Mesenchymal stem cell (in vitro differentiated cells and primary cell): ENCODE data around the gene MUSTN1.

Experiments
- DNase-seq: peaks from one replicate; pipeline ENCODE4 v3.0.0-alpha.2; 2013
- H2AFZ ChIP-seq: one replicate; pipeline ENCODE4 v1.6.1; 2013; ENCODE audit warnings: low read depth, mild to moderate bottlenecking, control low read depth, inconsistent platforms, low read length, moderate library complexity
- H2AK5ac ChIP-seq: 2 replicates; pipeline ENCODE4 v1.6.1; 2013; ENCODE audit warnings: low read length, moderate library complexity, mild to moderate bottlenecking, inconsistent platforms; ENCODE audit not compliant: severe bottlenecking
- H2BK120ac ChIP-seq: one replicate; pipeline ENCODE4 v1.6.1; 2013; ENCODE audit warnings: low read depth, mild to moderate bottlenecking, inconsistent platforms, low read length, moderate library complexity
- H2BK12ac ChIP-seq, 2 experiments: one replicate each; pipeline ENCODE4 v1.6.1; 2013; ENCODE audit warnings: inconsistent platforms in 2 of 2, low read length in 2 of 2, mild to moderate bottlenecking in 2 of 2, moderate library complexity in 2 of 2, control low read depth in 1 of 2
- H2BK15ac ChIP-seq: one replicate; pipeline ENCODE4 v1.6.1; 2013; ENCODE audit warnings: mild to moderate bottlenecking, low read depth, inconsistent platforms; ENCODE audit not compliant: poor library complexity, severe bottlenecking
- H2BK5ac ChIP-seq: 2 replicates; pipeline ENCODE4 v1.6.1; 2013; ENCODE audit warnings: low read depth, mild to moderate bottlenecking, low read length, control low read depth, inconsistent platforms; ENCODE audit not compliant: poor library complexity, severe bottlenecking
- H3K14ac ChIP-seq, 2 experiments: one replicate each; pipeline ENCODE4 v1.6.1; 2013; ENCODE audit warnings: inconsistent platforms in 2 of 2, low read length in 2 of 2, control low read depth in 1 of 2, mild to moderate bottlenecking in 1 of 2, moderate library complexity in 1 of 2
- H3K18ac ChIP-seq, 2 experiments: one replicate each; pipeline ENCODE4 v1.6.1; 2013; ENCODE audit warnings: inconsistent platforms in 2 of 2, low read length in 2 of 2, control low read depth in 1 of 2, low read depth in 1 of 2, mild to moderate bottlenecking in 1 of 2
- H3K23ac ChIP-seq, 2 experiments: one replicate each; pipeline ENCODE4 v1.6.1; 2013; ENCODE audit warnings: inconsistent platforms in 2 of 2, low read length in 2 of 2, mild to moderate bottlenecking in 2 of 2, moderate library complexity in 2 of 2, control low read depth in 1 of 2
- H3K27ac ChIP-seq: 2 replicates; pipeline ENCODE4 v1.5.1; 2013; ENCODE audit warnings: mild to moderate bottlenecking, moderate library complexity, low read length, control low read depth, inconsistent platforms; ENCODE audit not compliant: poor library complexity, severe bottlenecking
- H3K27me3 ChIP-seq, 2 experiments: 2 replicates each; pipeline versions ENCODE4 v1.6.1 to v1.7.0; 2013; ENCODE audit warnings: low read length in 2 of 2, mild to moderate bottlenecking in 2 of 2, moderate library complexity in 2 of 2, control low read depth in 1 of 2, inconsistent platforms in 1 of 2; ENCODE audit not compliant: control insufficient read depth in 1 of 2, insufficient read depth in 1 of 2
- H3K36me3 ChIP-seq, 2 experiments: 2 replicates each; pipeline versions ENCODE4 v1.6.1 to v1.7.0; 2013; ENCODE audit warnings: low read length in 2 of 2, control low read depth in 1 of 2, inconsistent platforms in 1 of 2, low read depth in 1 of 2, mild to moderate bottlenecking in 1 of 2; ENCODE audit not compliant: insufficient read depth in 2 of 2, control insufficient read depth in 1 of 2
- H3K4ac ChIP-seq, 2 experiments: one replicate each; pipeline ENCODE4 v1.6.1; 2013; ENCODE audit warnings: inconsistent platforms in 2 of 2, low read length in 2 of 2, mild to moderate bottlenecking in 2 of 2, moderate library complexity in 2 of 2, control low read depth in 1 of 2, low read depth in 1 of 2
- H3K4me1 ChIP-seq: 2 replicates; pipeline ENCODE4 v1.6.1; 2013; ENCODE audit warnings: low read depth, low read length, control low read depth; ENCODE audit not compliant: control insufficient read depth, insufficient read depth
- H3K4me2 ChIP-seq: 2 replicates; pipeline ENCODE4 v1.6.1; 2013; ENCODE audit warnings: low read length, mild to moderate bottlenecking, inconsistent platforms; ENCODE audit not compliant: poor library complexity, severe bottlenecking
- H3K4me3 ChIP-seq, 2 experiments: 2 replicates each; pipeline versions ENCODE4 v1.5.1 to v1.7.0; 2013; ENCODE audit warnings: low read length in 2 of 2, mild to moderate bottlenecking in 2 of 2, control low read depth in 1 of 2, low read depth in 1 of 2; ENCODE audit not compliant: insufficient read depth in 1 of 2
- H3K79me1 ChIP-seq: replicated peaks from 2 replicates; pipeline ENCODE4 v1.6.1; 2013; ENCODE audit warnings: mild to moderate bottlenecking, control low read depth, low read length, inconsistent platforms; ENCODE audit not compliant: poor library complexity, severe bottlenecking
- H3K9ac ChIP-seq: 2 replicates; pipeline ENCODE4 v1.7.0; 2013; ENCODE audit warnings: mild to moderate bottlenecking, low read length, moderate library complexity
- H3K9me3 ChIP-seq: 2 replicates; pipeline ENCODE4 v1.7.0; 2013; ENCODE audit warnings: mild to moderate bottlenecking, low read length; ENCODE audit not compliant: control insufficient read depth
- H4K8ac ChIP-seq: one replicate; pipeline ENCODE4 v1.6.1; 2013; ENCODE audit warnings: inconsistent platforms, mild to moderate bottlenecking, low read length, moderate library complexity
- H4K91ac ChIP-seq: one replicate; pipeline ENCODE4 v1.6.1; 2013; ENCODE audit warnings: mild to moderate bottlenecking, low read length, inconsistent platforms
- WGBS: methylation state at CpG from one replicate; pipeline ENCODE4 v1.1.7; 2013; ENCODE audit warnings: mixed read lengths; 5-methylcytosine and 5-hydroxymethylcytosine counted together

Gene MUSTN1

GRCh38 chr3:52801839-52802238 is 33.0 kb downstream of the MUSTN1 start:
- no peak overlapping the region for H2BK15ac ChIP-seq
- no peaks in the 10 kb centered on the region for H3K79me1 ChIP-seq
- no peak overlapping the region for H3K4me2 ChIP-seq
- H3K4me3 ChIP-seq, result no peak overlapping the region
- WGBS, result 70% methylated on average over 5 of the region's 5 CpGs
- H3K9me3 ChIP-seq, result no peaks in the 10 kb centered on the region
- peaks cover 0 to 15% of the 10 kb centered on the region in 2 experiments for H3K27me3 ChIP-seq
- H2AK5ac ChIP-seq, result no peak overlapping the region
- DNase-seq, result no peak
- no peak overlapping the region for H3K4ac ChIP-seq
- H3K27ac ChIP-seq, result no peak overlapping the region
- no peak overlapping the region for H4K91ac ChIP-seq
- no peak overlapping the region for H2BK12ac ChIP-seq
- H3K36me3 ChIP-seq, result no peaks in the 10 kb centered on the region
- peaks cover 7% of the 10 kb centered on the region for H3K4me1 ChIP-seq
- no peak overlapping the region for H2BK5ac ChIP-seq
- no peak overlapping the region for H3K14ac ChIP-seq
- no peak overlapping the region for H3K23ac ChIP-seq
- H2AFZ ChIP-seq, result no peak overlapping the region
- no peak overlapping the region for H4K8ac ChIP-seq
- no peak overlapping the region for H3K18ac ChIP-seq
- no peak overlapping the region for H3K9ac ChIP-seq
- H2BK120ac ChIP-seq, result no peak overlapping the region

- H3K27ac ChIP-seq, result no peak overlapping the region
- no peak for DNase-seq
- no peak overlapping the region for H4K8ac ChIP-seq
- H2BK120ac ChIP-seq, result no peak overlapping the region
- no peak overlapping the region for H2BK12ac ChIP-seq
- no peaks in the 10 kb centered on the region for H3K9me3 ChIP-seq
- no peak overlapping the region for H4K91ac ChIP-seq
- H3K36me3 ChIP-seq, result no peaks in the 10 kb centered on the region
- no peak overlapping the region for H3K4ac ChIP-seq
- H3K4me3 ChIP-seq, result no peak overlapping the region
- no peak overlapping the region for H2BK15ac ChIP-seq
- no peak overlapping the region for H3K14ac ChIP-seq
- H3K18ac ChIP-seq, result no peak overlapping the region
- WGBS, result 96% methylated on average over 6 of the region's 7 CpGs
- H3K27me3 ChIP-seq, result peaks cover 0 to 9% of the 10 kb centered on the region in 2 experiments
- H2BK5ac ChIP-seq, result no peak overlapping the region
- H3K23ac ChIP-seq, result no peak overlapping the region
- no peak overlapping the region for H3K4me2 ChIP-seq
- no peaks in the 10 kb centered on the region for H3K79me1 ChIP-seq
- H3K9ac ChIP-seq, result no peak overlapping the region
- no peak overlapping the region for H2AK5ac ChIP-seq
- no peak overlapping the region for H2AFZ ChIP-seq
- peaks cover 7% of the 10 kb centered on the region for H3K4me1 ChIP-seq
Observed at GRCh38 chr3:52800079-52800478, 34.7 kb downstream of the MUSTN1 start.

DNA sequence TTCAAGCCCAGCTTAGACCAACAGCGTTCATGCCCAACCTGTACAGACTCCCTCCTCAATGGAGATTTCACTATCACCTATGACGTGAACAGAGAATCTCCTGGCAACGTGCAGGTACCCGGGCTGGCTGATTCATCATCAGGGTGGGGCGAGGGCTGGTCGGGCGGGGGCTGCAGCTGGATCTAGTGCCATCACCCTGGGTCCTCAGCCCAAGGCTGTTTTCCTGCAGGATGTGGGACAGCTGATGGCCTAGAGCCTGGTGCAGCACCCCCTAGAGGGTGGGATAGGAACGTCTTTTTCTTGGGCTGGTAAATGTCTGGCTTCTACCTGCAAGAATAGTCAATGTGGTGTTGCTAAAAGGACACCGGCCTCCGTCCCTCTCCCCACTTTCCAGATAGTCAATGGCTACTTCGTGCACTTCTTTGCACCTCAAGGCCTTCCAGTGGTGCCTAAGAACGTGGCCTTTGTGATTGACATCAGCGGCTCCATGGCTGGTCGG is 35.8 kb downstream of the MUSTN1 start:
- H3K4me1 ChIP-seq, result peaks cover 7% of the 10 kb centered on the region
- H2BK120ac ChIP-seq, result no peak overlapping the region
- H3K4me2 ChIP-seq, result no peak overlapping the region
- DNase-seq, result peak; percentile 6
- no peaks in the 10 kb centered on the region for H3K36me3 ChIP-seq
- no peak overlapping the region for H3K27ac ChIP-seq
- no peaks in the 10 kb centered on the region for H3K79me1 ChIP-seq
- no peak overlapping the region for H2BK15ac ChIP-seq
- WGBS, result 61% methylated on average over 14 of the region's 14 CpGs
- H2AFZ ChIP-seq, result no peak overlapping the region
- peaks cover 0 to 9% of the 10 kb centered on the region in 2 experiments for H3K27me3 ChIP-seq
- H4K8ac ChIP-seq, result no peak overlapping the region
- H2BK12ac ChIP-seq, result no peak overlapping the region
- H3K4ac ChIP-seq, result no peak overlapping the region
- no peak overlapping the region for H2AK5ac ChIP-seq
- H3K9ac ChIP-seq, result no peak overlapping the region
- H3K18ac ChIP-seq, result no peak overlapping the region
- H3K4me3 ChIP-seq, result no peak overlapping the region
- H3K14ac ChIP-seq, result no peak overlapping the region
- H3K9me3 ChIP-seq, result no peaks in the 10 kb centered on the region
- H4K91ac ChIP-seq, result no peak overlapping the region
- H3K23ac ChIP-seq, result no peak overlapping the region
- no peak overlapping the region for H2BK5ac ChIP-seq

DNA sequence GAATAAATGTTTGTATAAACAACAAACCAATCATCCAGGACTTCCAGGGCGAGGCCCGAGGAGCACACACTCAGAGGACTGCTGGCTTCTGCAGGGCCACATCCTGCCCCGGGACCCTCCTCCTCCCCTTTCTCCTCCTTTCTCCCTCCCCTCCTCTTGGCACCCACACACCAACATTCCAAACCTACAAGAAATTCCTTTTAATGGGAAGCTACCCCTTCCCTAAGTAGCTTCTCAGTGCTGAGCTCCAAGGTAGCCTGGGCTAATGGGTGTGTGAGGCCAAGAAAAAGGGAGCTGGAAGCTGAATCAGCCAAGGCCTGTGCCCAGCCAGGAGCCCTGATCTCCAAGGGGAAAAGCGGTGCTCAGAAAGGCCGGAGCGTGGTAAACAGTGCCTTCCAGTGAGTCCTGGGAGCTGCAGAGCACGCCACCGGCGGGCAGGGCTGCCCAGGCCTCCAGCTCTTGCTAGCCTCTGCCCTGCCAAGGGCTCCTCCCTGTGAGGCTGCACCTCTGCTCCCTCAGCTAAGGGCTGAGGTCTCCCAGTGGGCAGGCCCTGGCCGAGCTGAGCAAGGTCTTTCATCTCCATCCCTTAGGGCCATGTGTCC is 36.3 kb downstream of the MUSTN1 start:
- WGBS, result 82% methylated on average over 10 of the region's 10 CpGs
- Histone ChIP-seq H3K4ac (no peak overlapping the region), H2BK15ac (no peak overlapping the region), H3K4me2 (no peak overlapping the region), H3K27ac (no peak overlapping the region), H3K36me3 (no peaks in the 10 kb centered on the region), H3K18ac (no peak overlapping the region), H3K23ac (no peak overlapping the region), H3K4me1 (peaks cover 7% of the 10 kb centered on the region), H2BK12ac (no peak overlapping the region), H3K27me3 (peaks cover 0 to 9% of the 10 kb centered on the region in 2 experiments), H3K79me1 (no peaks in the 10 kb centered on the region), H2BK5ac (no peak overlapping the region), H4K8ac (no peak overlapping the region), H3K4me3 (no peak overlapping the region), H4K91ac (no peak overlapping the region), H2AK5ac (no peak overlapping the region), H2BK120ac (no peak overlapping the region), H3K9me3 (no peaks in the 10 kb centered on the region), H3K14ac (no peak overlapping the region), H3K9ac (no peak overlapping the region), H2AFZ (no peak overlapping the region)
- no peak for DNase-seq
